K562 (cell line): Measurements from ENCODE around the gene FGR. TPM values are rescaled to one million over a fixed set of nuclear protein-coding genes. Genes with fewer than 3 reads are reported as not detected.

ENCODE experiments used
- ATAC-seq: fragments of 200-7000 bp; cut with Tn5 transposase; 3 replicates; pipeline ENCODE4 v1.9.1; 2020; ENCODE audit warnings: moderate library complexity
- BruUV-seq: library from RNA; stranded (reverse); fragments of 400-500 nt; replicated peaks from 2 replicates; lab custom pipeline; 2021; lab: Mats Ljungman, UMichigan
- CTCF ChIA-PET: fragments of 300-600 bp; formaldehyde crosslinking; extraction: SDS; loops from one replicate; lab custom pipeline; 2021; ENCODE audit warnings: low intra/inter-chr PET ratio; lab: Yijun Ruan, JAX
- POLR2A ChIA-PET: fragments of 300-600, 350-650 bp; sonication (Branson Sonifier 250); formaldehyde crosslinking; extraction: SDS; loops from one replicate; lab custom pipeline; 2021; ENCODE audit warnings: antibody characterized with exemption, inconsistent platforms; lab: Yijun Ruan, JAX
- DNase-seq, 4 experiments: peaks; one replicate each; pipeline versions ENCODE4 v3.0.0 to v3.0.0-alpha.2; 2011 to 2018; ENCODE audit warnings: low spot score in 3 of 4, mixed read lengths in 3 of 4; ENCODE audit errors: extremely low read depth in 1 of 4
- FAIRE-seq: peaks from 2 replicates; lab custom pipeline; 2011; peaks lifted over from hg19 to GRCh38; lab: Jason Lieb, UNC
- H2AFZ ChIP-seq: 2 replicates; pipeline ENCODE4 v1.6.0; 2011; ENCODE audit warnings: low read depth, low read length, control low read depth, inconsistent platforms
- H3K27ac ChIP-seq: fragments of 200-600 bp; 3 replicates; pipeline ENCODE4 v1.8.0; 2011; ENCODE audit warnings: low read depth, mild to moderate bottlenecking, control low read depth, inconsistent platforms, low read length, moderate library complexity, mixed read lengths; ENCODE audit errors: extremely low read depth
- H3K27me3 ChIP-seq, 2 experiments: fragments of 300-600 bp in 1 of 2; 2 replicates in 1 of 2; 3 replicates in 1 of 2; pipeline versions ENCODE4 v1.6.0 to v1.8.0; 2011; ENCODE audit warnings: inconsistent platforms in 2 of 2, low read length in 2 of 2, mild to moderate bottlenecking in 1 of 2, mixed read lengths in 1 of 2, moderate library complexity in 1 of 2; ENCODE audit not compliant: control insufficient read depth in 2 of 2, insufficient read depth in 2 of 2
- H3K36me3 ChIP-seq: fragments of 300-600 bp; 3 replicates; pipeline ENCODE4 v1.8.0; 2011; ENCODE audit warnings: mild to moderate bottlenecking, low read length, inconsistent platforms; ENCODE audit not compliant: control insufficient read depth, insufficient read depth
- H3K4me1 ChIP-seq, 2 experiments: fragments of 200-600 bp in 1 of 2; replicated peaks in 1 of 2; 2 replicates in 1 of 2; 3 replicates in 1 of 2; pipeline versions ENCODE4 v1.5.1 to v1.8.0; 2011; ENCODE audit warnings: inconsistent platforms in 2 of 2, low read length in 2 of 2, mild to moderate bottlenecking in 1 of 2, mixed read lengths in 1 of 2, moderate library complexity in 1 of 2; ENCODE audit not compliant: control insufficient read depth in 2 of 2, insufficient read depth in 2 of 2
- H3K4me2 ChIP-seq: 2 replicates; pipeline ENCODE4 v1.6.1; 2011; ENCODE audit warnings: low read length, control low read depth, inconsistent platforms, mixed read lengths; ENCODE audit not compliant: insufficient read depth
- H3K4me3 ChIP-seq: fragments of 200-600 bp; sonication (generic), shearing (Covaris generic); 2 replicates; pipeline ENCODE4 v1.5.1; 2016; ENCODE audit warnings: control low read depth, inconsistent platforms
- H3K79me2 ChIP-seq: fragments of 200-600 bp; 3 replicates; pipeline ENCODE4 v1.8.0; 2011; ENCODE audit warnings: low read length, inconsistent platforms; ENCODE audit not compliant: control insufficient read depth, insufficient read depth
- H3K9ac ChIP-seq, 2 experiments: 2 replicates each; pipeline versions ENCODE4 v1.6.0 to v1.6.1; 2011; ENCODE audit warnings: low read depth in 2 of 2, low read length in 2 of 2, control low read depth in 1 of 2, inconsistent platforms in 1 of 2, mild to moderate bottlenecking in 1 of 2, mixed read lengths in 1 of 2; ENCODE audit not compliant: insufficient read depth in 1 of 2
- H3K9me1 ChIP-seq: one replicate; pipeline ENCODE4 v1.6.0; 2011; ENCODE audit warnings: inconsistent platforms, mild to moderate bottlenecking, low read length, moderate library complexity; ENCODE audit not compliant: control insufficient read depth, insufficient read depth
- H3K9me3 ChIP-seq: replicated peaks from 2 replicates; pipeline ENCODE4 v1.5.1; 2011; ENCODE audit warnings: low read depth, low read length, inconsistent platforms; ENCODE audit not compliant: control insufficient read depth, insufficient read depth
- H4K20me1 ChIP-seq: replicated peaks from 2 replicates; pipeline ENCODE4 v1.6.1; 2011; ENCODE audit warnings: low read length, inconsistent platforms, mixed read lengths; ENCODE audit not compliant: control insufficient read depth, insufficient read depth
- EGR1 ChIP-seq: fragments of 450-650 bp; conservative IDR thresholded peaks from 2 replicates; pipeline ENCODE4 v1.6.1; 2017; ENCODE audit warnings: mild to moderate bottlenecking
- ETV1 ChIP-seq: fragments of 450-650 bp; conservative IDR thresholded peaks from 2 replicates; pipeline ENCODE4 v1.6.1; 2016; ENCODE audit warnings: missing genetic modification characterization, control low read depth, low read depth, missing compliant biosample characterization
- FOXJ2 ChIP-seq: fragments of 200-800 bp; sonication (Bioruptor generic); IDR thresholded peaks from 2 replicates; pipeline ENCODE4 v1.6.1; 2016; ENCODE audit warnings: missing genetic modification characterization, missing compliant biosample characterization
- GATA2 ChIP-seq: sonication (generic); formaldehyde crosslinking; IDR thresholded peaks from 2 replicates; pipeline ENCODE4 v1.4.0; 2020; ENCODE audit warnings: mild to moderate bottlenecking, missing genetic modification reagents
- HCFC1 ChIP-seq: IDR thresholded peaks from 2 replicates; pipeline ENCODE4 v1.6.1; 2012; ENCODE audit warnings: low read depth, low read length, improper control_type of control experiment
- HNRNPLL ChIP-seq: fragments of 200-400 bp; formaldehyde crosslinking; IDR thresholded peaks from 2 replicates; pipeline ENCODE4 v1.6.1; 2017; ENCODE audit warnings: low read length, low read depth, mild to moderate bottlenecking; ENCODE audit not compliant: poor library complexity, severe bottlenecking
- HOMEZ ChIP-seq: fragments of 250-450 bp; sonication (Bioruptor Pico); IDR thresholded peaks from 2 replicates; pipeline ENCODE4 v1.4.0; 2020; ENCODE audit warnings: mild to moderate bottlenecking, moderate library complexity
- MCM3 ChIP-seq: fragments of 450-650 bp; IDR thresholded peaks from 2 replicates; pipeline ENCODE4 v1.6.1; 2016
- MEF2D ChIP-seq: conservative IDR thresholded peaks from 2 replicates; pipeline ENCODE4 v1.6.1; 2016; ENCODE audit warnings: low read depth, missing genetic modification characterization, missing compliant biosample characterization
- MTA2 ChIP-seq: fragments of 450-650 bp; IDR thresholded peaks from 2 replicates; pipeline ENCODE4 v1.6.1; 2016; ENCODE audit warnings: low read depth
- MTA3 ChIP-seq: fragments of 450-650 bp; formaldehyde crosslinking; IDR thresholded peaks from 2 replicates; pipeline ENCODE4 v1.6.1; 2017; ENCODE audit warnings: mild to moderate bottlenecking, borderline replicate concordance
- NFE2L1 ChIP-seq: fragments of 450-650 bp; IDR thresholded peaks from 2 replicates; pipeline ENCODE4 v1.6.1; 2016; ENCODE audit warnings: missing genetic modification characterization, low read depth, mild to moderate bottlenecking, missing compliant biosample characterization, moderate library complexity, borderline replicate concordance
- SAFB ChIP-seq: fragments of 200-400 bp; formaldehyde crosslinking; IDR thresholded peaks from 2 replicates; pipeline ENCODE4 v1.6.1; 2017; ENCODE audit warnings: low read depth, low read length, borderline replicate concordance
- SP2 ChIP-seq: IDR thresholded peaks from 2 replicates; pipeline ENCODE4 v1.6.1; 2011; ENCODE audit warnings: mild to moderate bottlenecking, low read depth, low read length, moderate library complexity; ENCODE audit not compliant: poor library complexity, severe bottlenecking; ENCODE audit errors: extremely low read depth
- ZBED1 ChIP-seq: IDR thresholded peaks from 2 replicates; pipeline ENCODE4 v1.6.1; 2014
- ZFP91 ChIP-seq: sonication (generic); formaldehyde crosslinking; IDR thresholded peaks from 2 replicates; pipeline ENCODE4 v1.8.0; 2022; ENCODE audit warnings: mild to moderate bottlenecking, missing genetic modification reagents
- ZNF282 ChIP-seq: sonication (generic); formaldehyde crosslinking; IDR thresholded peaks from 2 replicates; pipeline ENCODE4 v1.8.1; 2023; ENCODE audit warnings: missing genetic modification reagents
- WGBS: fragments of 100-300 bp; shearing (Covaris generic); methylation state at CpG from one replicate; pipeline ENCODE4 v1.1.6; 2016; ENCODE audit warnings: low coverage, mixed read lengths; ENCODE audit not compliant: insufficient coverage; ENCODE audit errors: missing lambda C conversion rate; 5-methylcytosine and 5-hydroxymethylcytosine counted together
- in situ Hi-C: fragments of 300-500 bp; cut with MboI; formaldehyde crosslinking; loops from 4 replicates; pipeline ENCODE4 v1.15.0; 2018; ENCODE audit warnings: inconsistent platforms, mixed read lengths
- intact Hi-C: fragments of 100-400 bp; cut with micrococcal nuclease; formaldehyde crosslinking; loops from 2 replicates; pipeline ENCODE4 v1.14.2; 2022
- polyA plus RNA-seq, 8 experiments: library from polyadenylated mRNA; depleted of rRNA in 4 of 8; stranded (reverse) in 5 of 8; unstranded in 3 of 8; fragments of >200 nt; fragmentation: Nextera tagmentation in 2 of 8; fragmentation: Illumina TruSeq in 1 of 8; extraction: Ambion mirVana in 2 of 8; extraction: Trizol in 1 of 8; gene quantifications; 2 replicates each; pipeline versions ENCODE4 v1.2.1 to v1.2.3, GENCODE V29; 2011 to 2014; ENCODE audit warnings: inconsistent platforms in 1 of 8, missing spikeins in 1 of 8
- total RNA-seq, 7 experiments: library from RNA; depleted of rRNA in 6 of 7; stranded (reverse); fragments of >200 nt in 6 of 7; fragmentation: Illumina TruSeq in 2 of 7; extraction: Trizol in 2 of 7; gene quantifications; 2 replicates each; pipeline versions ENCODE4 v1.2.1 to v1.2.3, GENCODE V29; 2011 to 2021; ENCODE audit warnings: low replicate concordance in 1 of 7
- TF ChIP-seq, protein P1 (sequence below): fragments of 250-450 bp; sonication (Bioruptor Pico); IDR thresholded peaks from 2 replicates; pipeline ENCODE4 v1.8.0; 2022; ENCODE audit warnings: moderate library complexity, mild to moderate bottlenecking, inconsistent platforms

FGR gene
- total and polyA plus RNA-seq, 9 of the 15 experiments (the other 6 are each of a cell fraction or from before 2014, with no cell fraction given), result 0.04 to 0.11 TPM; not detected in 7

- CTCF ChIA-PET, result no interaction called here
- no TSS peak for BruUV-seq
- peak; percentile 96 for FAIRE-seq
- TF ChIP-seq GATA2 (CRISPR knock-in tag) (no peak), SP2 (no peak), HCFC1 (no peak), ETV1 (no peak), ZNF282 (CRISPR knock-in tag) (no peak), MTA3 (0 out of 2 replicates have a peak, but pooled peaks have one; percentile 4), HOMEZ (CRISPR knock-in tag) (no peak), MCM3 (no peak), MEF2D (tag) (no peak), SAFB (no peak), MTA2 (no peak), ZFP91 (CRISPR knock-in tag) (0 out of 2 replicates have a peak, but pooled peaks have one; percentile 27), ZBED1 (no peak), EGR1 (0 out of 2 replicates have a peak, but pooled peaks have one; percentile 24), HNRNPLL (no peak), FOXJ2 (tag) (no peak), NFE2L1 (tag) (no peak)
- TF ChIP-seq, protein P1, sequence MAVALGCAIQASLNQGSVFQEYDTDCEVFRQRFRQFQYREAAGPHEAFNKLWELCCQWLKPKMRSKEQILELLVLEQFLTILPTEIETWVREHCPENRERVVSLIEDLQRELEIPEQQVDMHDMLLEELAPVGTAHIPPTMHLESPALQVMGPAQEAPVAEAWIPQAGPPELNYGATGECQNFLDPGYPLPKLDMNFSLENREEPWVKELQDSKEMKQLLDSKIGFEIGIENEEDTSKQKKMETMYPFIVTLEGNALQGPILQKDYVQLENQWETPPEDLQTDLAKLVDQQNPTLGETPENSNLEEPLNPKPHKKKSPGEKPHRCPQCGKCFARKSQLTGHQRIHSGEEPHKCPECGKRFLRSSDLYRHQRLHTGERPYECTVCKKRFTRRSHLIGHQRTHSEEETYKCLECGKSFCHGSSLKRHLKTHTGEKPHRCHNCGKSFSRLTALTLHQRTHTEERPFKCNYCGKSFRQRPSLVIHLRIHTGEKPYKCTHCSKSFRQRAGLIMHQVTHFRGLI (CRISPR knock-in tag), result no peak
Observed at GRCh38 chr1:27562534-27563340, 72.2 kb downstream of the FGR start.

More at GRCh38 chr1:27562534-27563340, 72.2 kb downstream of the FGR start:
- Histone ChIP-seq H3K9ac (peak overlapping the region in 1 of 2 experiments; percentile 89; a peak in 2 of 4 replicates), H3K9me3 (no peaks in the 10 kb centered on the region), H3K4me1 (peaks cover 60 to 88% of the 10 kb centered on the region in 2 experiments), H3K27ac (peak overlapping the region; percentile 44; the same call in 2 of the 3 replicates), H2AFZ (no peak overlapping the region), H4K20me1 (peaks cover 15% of the 10 kb centered on the region; the same call in 1 of the 2 replicates), H3K79me2 (peaks cover 65% of the 10 kb centered on the region), H3K4me3 (no peak overlapping the region), H3K36me3 (peaks cover 29% of the 10 kb centered on the region; the same call in 2 of the 3 replicates), H3K9me1 (peaks cover 6% of the 10 kb centered on the region), H3K27me3 (no peaks in the 10 kb centered on the region), H3K4me2 (peak overlapping the region; percentile 34)
- no peak for DNase-seq
- POLR2A ChIA-PET, result interaction anchor here (0.6 to 0.7 kb wide), 2 partner anchors 19 to 58 kb away, joined by 3 read pairs; no protein-coding TSS in a partner anchor
- intact Hi-C loops, result no loop called here
- 65% methylated on average over 18 of the region's 18 CpGs for WGBS
- peak; percentile 2 for ATAC-seq
- in situ Hi-C loops, result no loop called here
